ENCODE measurements around the gene CD274.

The CD274 gene

DNA sequence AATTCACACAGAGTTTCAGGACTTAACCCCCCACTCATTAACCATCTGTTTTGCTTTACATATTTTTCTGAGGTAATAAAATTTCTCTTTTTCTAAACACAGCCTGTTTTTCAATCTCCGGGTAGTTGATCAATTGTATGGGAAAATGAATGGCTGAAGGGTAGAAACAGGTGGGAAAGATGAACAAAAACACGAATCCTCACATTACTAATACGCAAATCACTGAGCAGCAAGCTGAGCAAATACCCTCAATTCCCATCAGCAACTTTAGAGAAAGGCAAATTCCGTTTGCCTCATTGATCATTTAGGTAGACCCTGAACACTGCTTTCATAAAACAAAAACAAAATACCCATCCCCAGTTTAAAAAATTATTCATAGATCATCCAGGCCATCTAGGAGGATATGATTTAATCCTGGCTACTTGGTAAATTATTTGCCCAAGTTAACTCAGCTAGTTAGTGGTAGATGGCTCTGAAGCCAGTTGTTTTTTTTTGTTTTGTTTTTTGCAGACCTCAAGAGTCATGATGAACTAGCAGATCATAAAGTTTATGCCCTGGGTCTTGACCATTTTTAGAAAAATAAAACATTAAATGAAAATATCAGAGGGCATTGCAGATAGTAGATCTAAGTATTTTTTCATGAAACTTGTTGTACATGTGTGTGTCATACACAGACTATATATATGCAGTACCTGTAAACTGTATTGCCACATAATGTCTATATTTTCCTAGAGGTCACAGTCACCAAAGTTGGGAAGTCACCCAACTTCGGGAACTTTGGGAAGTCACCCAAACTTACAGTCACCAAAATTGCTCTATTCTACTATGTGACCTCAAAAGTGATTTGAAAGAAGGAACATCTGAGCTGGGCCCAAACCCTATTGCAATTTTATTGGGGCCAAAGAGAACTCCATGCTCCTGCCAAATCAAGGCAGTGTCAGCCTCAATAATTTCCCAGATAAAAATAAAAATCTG is 1.6 kb upstream of the CD274 start:
- no peak for DNase-seq (ENCODE audit: low spot score)

DNA sequence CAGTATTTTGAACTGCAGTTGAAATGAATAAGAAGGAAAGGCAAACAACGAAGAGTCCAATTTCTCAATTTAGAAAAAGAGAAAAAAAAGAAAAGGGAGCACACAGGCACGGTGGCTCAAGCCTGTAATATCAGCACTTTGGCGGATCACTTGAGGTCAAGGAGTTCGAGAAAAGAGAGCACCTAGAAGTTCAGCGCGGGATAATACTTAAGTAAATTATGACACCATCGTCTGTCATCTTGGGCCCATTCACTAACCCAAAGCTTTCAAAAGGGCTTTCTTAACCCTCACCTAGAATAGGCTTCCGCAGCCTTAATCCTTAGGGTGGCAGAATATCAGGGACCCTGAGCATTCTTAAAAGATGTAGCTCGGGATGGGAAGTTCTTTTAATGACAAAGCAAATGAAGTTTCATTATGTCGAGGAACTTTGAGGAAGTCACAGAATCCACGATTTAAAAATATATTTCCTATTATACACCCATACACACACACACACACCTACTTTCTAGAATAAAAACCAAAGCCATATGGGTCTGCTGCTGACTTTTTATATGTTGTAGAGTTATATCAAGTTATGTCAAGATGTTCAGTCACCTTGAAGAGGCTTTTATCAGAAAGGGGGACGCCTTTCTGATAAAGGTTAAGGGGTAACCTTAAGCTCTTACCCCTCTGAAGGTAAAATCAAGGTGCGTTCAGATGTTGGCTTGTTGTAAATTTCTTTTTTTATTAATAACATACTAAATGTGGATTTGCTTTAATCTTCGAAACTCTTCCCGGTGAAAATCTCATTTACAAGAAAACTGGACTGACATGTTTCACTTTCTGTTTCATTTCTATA is 602 bp upstream of the CD274 start:
- no peak for DNase-seq (ENCODE audit: low spot score)
- TF ChIP-seq, protein P1, sequence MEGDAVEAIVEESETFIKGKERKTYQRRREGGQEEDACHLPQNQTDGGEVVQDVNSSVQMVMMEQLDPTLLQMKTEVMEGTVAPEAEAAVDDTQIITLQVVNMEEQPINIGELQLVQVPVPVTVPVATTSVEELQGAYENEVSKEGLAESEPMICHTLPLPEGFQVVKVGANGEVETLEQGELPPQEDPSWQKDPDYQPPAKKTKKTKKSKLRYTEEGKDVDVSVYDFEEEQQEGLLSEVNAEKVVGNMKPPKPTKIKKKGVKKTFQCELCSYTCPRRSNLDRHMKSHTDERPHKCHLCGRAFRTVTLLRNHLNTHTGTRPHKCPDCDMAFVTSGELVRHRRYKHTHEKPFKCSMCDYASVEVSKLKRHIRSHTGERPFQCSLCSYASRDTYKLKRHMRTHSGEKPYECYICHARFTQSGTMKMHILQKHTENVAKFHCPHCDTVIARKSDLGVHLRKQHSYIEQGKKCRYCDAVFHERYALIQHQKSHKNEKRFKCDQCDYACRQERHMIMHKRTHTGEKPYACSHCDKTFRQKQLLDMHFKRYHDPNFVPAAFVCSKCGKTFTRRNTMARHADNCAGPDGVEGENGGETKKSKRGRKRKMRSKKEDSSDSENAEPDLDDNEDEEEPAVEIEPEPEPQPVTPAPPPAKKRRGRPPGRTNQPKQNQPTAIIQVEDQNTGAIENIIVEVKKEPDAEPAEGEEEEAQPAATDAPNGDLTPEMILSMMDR (IDR thresholded peaks at IDR 0.05; ENCODE audit: extremely low read depth, missing control alignments) = no peak

More for the DNA sequence above, 1.6 kb upstream of the CD274 start:
- TF ChIP-seq, protein P1 (IDR thresholded peaks at IDR 0.05; ENCODE audit: extremely low read depth, missing control alignments) = no peak

DNA sequence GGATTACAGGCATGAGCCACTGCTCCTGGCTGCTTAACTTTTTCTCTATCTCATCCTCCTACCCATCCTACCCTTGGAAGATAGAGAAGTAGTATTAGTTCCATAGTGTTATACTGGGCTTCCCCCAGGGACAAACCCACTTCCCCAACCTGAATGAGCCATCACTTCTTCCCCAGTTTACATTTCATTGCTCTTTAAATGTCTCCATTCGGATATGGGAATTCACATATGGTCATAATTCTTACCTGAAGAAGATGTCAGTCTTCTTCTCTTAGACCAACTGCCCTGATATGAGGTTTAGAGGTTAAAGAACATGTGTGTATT is 1.9 kb downstream of the CD274 start:
- TF ChIP-seq, protein P1 (IDR thresholded peaks at IDR 0.05; ENCODE audit: extremely low read depth, missing control alignments) = no peak
- no peak for DNase-seq (ENCODE audit: low spot score)

DNA sequence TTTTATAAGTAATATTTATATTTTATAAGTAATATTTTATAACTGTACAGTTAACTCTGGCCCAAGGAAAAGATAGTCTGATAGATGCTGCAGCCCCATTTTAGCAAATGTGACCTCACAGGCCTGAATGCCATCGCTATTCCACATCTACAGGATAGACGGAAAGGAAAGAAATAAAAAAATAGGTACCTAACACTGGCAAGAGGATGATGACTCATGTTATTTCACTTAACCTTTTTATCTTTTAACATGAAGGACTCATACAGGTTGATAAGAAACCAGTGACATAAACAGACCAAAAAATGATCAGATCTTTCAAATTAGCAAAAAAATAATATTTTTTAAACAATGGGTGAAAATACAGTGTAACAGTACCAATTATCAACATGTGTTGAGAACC is 2.7 kb downstream of the CD274 start:
- DNase-seq (ENCODE audit: low spot score) = no peak
- TF ChIP-seq, protein P1 (IDR thresholded peaks at IDR 0.05; ENCODE audit: extremely low read depth, missing control alignments) = no peak

DNA sequence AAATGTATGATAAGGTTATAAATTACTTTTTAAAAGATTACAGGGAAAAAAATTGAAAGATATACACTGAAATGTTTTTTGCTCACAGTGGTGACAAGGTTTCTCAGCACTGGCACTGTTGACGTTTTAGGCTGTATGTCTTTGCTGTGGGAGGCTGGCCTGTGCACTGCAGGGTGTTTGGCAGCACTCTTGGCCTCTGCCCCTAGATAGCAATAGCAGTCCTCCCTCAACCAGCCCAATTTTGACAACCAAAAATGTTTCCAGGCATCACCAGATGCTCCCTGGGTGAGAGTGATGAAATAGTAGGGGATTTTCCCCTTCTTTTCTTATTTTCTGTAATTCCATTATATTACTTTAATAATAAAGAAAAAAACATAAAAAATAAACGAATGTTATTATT is 3.3 kb downstream of the CD274 start:
- TF ChIP-seq, protein P1 (IDR thresholded peaks at IDR 0.05; ENCODE audit: extremely low read depth, missing control alignments) = no peak
- DNase-seq (ENCODE audit: low spot score) = no peak

DNA sequence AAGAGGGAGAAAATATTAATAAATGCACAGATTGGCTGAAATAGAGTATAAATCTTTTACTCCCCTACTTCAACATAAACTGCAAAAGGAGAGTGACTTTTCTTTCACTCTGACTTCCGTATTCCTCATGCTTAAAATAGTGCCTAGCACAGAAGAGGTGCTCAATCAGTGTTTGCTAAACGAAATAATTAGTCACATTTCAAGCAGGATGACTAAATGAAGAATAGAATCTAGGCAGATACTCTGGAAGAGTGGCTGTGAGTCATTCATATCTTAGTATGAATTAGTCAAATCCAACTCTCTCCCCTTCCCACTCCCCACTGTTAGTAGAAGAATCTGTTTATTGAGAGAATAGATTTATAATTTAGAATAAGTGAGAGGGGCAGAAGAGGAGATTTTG is 4.8 kb downstream of the CD274 start:
- TF ChIP-seq, protein P1 (IDR thresholded peaks at IDR 0.05; ENCODE audit: extremely low read depth, missing control alignments) = no peak
- DNase-seq (ENCODE audit: low spot score) = no peak

All from GM20000 (cell line).